Activated CD8-positive, alpha-beta memory T cell treated with anti-CD3 and anti-CD28 coated beads, Interleukin-2, amount 50 U/mL, for 48 hours (primary cell): Measurements from ENCODE around the gene SLC25A4.
"Not testable (repeated sequence)": the region's sequence is repeated elsewhere in the genome, so short reads cannot be mapped to it uniquely, and the experiment has no call there.

Experiments
- DNase-seq: peaks from one replicate; pipeline ENCODE4 v3.0.0-alpha.2; 2020

Gene SLC25A4

DNA sequence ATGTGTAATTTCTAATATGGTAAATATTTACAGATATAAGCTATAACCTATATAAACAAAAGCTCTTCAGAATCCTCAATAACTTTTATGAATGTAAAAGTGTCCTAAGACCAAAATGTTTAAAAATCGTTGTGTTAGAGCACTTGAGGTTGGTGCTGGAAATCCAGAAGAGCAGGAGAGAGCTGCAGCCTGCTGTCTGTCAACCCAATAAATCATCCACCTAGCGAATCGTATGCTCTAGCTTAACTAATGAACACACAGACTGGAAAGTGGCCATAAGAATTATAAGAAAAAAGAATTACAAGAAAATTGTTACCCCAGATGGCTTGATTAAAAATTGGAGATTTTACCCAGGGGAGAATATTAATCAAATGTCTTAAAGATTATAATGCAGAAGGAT, 43.7 kb downstream of the SLC25A4 start:
- DNase-seq, result no peak

DNA sequence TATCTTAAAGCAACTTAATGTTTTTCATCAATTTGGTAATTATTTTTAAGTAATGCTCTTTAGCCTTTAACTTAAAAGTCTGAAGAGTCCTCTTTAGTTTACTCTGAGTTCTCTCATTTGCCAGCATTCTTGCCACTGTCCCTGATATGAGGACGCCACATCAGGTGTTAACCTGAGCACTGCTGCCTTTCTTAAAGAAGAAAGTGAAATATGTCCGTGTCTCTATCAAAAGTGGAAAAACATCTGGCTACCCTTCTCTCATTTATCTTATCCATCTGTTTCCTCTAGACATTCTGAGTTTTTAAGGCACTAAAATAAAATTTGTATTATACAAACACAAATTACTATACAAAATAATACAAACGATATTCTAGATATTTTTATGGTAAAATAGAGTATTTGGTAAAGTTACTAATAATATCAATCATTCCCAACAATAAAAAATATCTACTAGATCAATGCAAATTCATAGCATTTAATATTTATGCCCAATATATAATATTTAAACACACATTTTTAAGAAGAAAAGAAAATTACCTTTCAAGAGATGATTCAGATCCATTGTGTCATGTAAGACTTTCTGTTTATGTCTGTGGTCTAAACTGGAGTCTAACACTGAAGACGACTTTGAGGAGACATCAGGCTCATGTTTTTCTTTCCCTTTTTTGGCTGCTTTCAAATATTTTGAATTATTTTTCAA, 46.7 kb downstream of the SLC25A4 start:
- no peak for DNase-seq

DNA sequence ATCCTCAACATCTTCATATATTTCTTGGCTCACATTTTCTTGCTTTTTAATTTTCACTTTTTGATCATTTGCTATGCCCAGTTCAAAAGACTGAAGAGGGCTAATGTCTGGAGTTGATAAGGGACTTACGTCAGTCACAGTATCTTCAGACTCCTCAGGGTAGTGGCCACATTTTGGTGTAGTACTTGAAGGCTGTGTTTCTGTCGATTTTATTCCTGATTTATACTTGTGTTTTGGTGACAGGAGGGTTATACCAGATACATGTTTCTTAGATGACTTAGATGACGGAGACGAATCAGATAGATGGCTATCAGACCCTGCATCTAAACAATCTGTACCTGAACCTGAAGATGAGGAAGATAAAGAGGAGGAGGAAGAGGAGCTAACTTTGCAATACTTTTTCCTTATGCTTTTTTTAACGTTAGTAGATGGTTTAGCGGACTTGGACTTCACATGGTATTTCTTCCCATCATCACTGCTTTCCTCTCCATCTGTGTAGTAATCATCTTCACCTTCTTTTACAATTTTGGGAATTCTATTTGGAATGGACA, 47.3 kb downstream of the SLC25A4 start:
- DNase-seq, result no peak

DNA sequence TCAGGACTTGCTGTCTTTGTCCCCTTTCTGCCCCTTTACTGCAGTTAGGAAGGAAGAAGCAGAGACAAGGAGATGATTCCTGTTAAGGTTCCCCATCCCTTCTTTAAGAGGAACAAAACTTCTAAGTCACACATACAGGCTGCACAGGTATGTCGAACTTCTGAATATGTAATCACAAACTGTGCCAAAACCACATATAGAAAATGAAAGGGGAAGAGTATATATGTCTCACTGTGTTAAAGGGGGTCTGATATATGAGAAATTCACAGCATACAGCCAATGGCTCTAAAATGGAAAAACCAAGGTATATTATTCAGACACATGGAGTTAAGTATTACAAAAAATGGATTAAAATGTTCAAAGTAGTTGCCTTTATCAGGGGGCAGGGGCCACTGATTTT, 49.0 kb downstream of the SLC25A4 start:
- DNase-seq, result no peak

DNA sequence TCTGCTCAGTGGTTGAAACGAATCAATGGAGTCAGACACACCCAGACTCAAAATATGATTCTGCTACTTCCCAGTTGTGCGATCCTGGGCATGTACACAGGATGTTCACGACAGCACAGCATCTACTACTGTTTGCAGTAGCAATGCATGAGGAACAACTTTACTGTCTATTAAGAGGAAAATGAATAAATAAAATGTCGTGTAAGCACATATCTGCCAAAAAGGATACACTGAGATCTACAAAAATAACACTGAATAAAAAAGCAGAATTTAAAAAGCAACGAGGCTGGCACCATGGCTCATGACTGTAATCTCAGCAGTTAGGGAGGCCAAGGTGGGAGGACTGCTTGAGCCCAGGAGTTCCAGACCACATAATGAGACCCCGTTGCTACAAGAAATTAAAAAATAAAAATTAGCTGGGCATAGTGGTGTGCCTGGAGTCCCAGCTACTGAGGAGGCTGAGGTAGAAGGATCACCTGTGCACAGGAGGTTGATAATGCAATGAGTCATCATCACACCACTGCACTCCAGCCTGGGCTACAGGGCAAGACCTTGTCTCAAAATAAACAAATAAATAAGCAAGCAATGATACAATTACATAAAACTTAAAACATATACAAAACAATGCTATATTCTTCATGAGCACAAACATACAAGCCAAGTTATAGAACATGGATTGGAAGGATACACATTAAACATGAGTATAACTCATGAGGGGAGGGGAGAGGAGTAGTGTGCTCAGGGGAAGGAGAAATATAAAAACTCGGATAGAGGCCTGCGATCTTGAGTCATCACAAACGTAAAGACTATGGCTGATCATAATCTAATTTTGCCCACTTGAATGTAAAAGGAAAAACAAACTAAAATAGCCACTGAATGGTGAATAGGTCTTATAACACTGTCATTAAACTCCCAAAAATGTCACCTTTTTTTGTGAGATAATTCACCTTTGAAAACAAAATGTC, 52.1 kb downstream of the SLC25A4 start:
- no peak for DNase-seq

DNA sequence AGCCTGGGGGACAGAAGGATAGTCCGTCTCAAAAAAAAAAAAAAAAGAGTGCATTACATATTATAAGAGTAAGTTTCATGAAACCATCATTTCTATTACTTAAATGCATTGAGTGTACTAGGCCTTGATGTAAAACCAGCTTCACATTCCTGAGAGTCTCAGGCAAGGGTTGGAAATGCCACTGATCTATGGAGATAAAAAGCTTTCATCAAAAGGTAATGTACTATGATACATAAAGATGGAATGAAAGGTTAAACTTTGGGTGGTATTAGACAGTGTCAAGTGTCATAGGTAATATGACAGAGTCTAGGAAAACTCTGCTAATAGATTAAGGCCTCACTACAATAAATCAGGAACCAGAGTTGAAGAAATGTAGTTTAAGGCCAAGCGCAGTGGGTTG, 53.4 kb downstream of the SLC25A4 start:
- no peak for DNase-seq

DNA sequence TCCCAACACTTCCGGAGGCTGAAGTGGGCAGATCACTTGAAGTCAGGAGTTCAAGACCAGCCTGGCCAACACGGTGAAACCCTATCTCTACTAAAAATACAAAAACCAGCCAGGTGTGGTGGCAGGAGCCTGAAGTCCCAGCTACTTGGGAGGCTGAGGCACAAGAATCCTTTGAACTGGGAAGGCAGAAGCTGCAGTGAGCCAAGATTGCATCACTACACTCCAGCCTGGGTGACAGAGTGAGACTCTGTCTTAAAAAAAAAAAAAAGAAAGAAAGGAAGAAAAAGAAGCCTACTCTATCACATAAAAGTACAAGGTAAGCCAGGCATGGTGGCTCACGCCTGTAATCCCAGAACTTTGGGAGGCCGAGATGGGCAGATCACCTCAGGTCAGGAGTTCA, 55.1 kb downstream of the SLC25A4 start:
- DNase-seq, result not testable (repeated sequence)
